GM18858 (cell line): ENCODE measurements around the gene PTPRM.
"Not testable (repeated sequence)": the region's sequence is repeated elsewhere in the genome, so short reads cannot be mapped to it uniquely, and the experiment has no call there.

ENCODE experiments used
- ATAC-seq: cut with Tn5 transposase; IDR thresholded peaks from one replicate; pipeline ENCODE4 v1.9.1; 2021; ENCODE audit not compliant: unreplicated experiment

The PTPRM gene

DNA sequence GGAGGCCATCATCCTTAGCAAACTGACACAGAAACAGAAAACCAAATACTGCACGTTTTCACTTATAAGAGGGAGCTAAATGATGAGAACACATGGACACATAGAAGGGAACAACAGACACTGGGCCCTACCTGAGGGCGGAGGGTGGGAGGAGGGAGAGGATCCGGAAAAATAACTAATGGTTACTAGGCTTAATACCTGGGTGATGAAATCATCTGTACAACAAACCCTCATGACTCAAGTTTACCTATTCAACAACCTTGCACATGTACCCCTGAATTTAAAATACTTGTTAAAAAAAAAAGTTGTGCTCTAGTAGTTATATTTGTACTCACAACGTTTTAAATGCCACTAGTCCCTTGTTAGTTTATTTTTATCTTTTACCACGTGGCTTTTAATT is 879.8 kb downstream of the PTPRM start:
- ATAC-seq, result not testable (repeated sequence)

GRCh38 chr18:8448130-8448529 is 881.0 kb downstream of the PTPRM start:
- ATAC-seq, result no peak

GRCh38 chr18:8450013-8450412 is 882.9 kb downstream of the PTPRM start:
- no peak for ATAC-seq

DNA sequence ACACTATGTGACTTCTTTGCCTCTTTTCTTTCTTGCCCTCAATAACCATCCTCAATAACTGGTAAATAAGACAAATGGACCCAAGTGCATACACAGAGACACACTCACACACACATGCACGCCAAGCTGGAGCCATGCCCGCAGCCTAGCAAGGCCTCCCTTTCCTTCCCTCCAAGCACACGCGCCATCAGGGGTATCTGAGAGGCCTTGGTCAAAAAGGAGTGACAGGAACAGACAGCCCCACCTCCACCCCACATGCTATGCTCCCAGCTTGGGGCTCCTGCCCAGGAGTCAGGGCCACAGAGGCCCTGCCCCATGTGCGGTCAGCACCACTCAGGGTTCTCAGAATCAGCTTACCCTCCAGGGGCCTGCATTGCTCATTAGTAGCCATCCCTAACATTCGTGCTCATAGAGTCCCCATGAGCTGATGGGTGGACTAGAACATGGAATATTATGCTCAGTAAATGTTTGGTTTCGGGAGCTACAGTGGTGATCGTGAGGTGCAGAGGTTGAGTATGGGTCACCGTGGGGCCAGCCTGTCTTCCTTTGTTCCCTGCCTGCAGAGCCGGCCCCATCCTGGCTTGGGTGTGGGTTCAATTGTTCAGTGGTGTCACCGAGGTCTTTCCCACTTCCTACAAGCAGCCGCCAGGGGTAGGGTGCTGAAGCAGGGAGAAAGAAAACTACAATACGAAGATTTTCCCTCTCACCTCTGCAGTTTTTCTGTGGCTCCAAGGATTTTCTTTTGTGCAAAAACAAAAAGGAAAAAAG is 884.0 kb downstream of the PTPRM start:
- no peak for ATAC-seq

DNA sequence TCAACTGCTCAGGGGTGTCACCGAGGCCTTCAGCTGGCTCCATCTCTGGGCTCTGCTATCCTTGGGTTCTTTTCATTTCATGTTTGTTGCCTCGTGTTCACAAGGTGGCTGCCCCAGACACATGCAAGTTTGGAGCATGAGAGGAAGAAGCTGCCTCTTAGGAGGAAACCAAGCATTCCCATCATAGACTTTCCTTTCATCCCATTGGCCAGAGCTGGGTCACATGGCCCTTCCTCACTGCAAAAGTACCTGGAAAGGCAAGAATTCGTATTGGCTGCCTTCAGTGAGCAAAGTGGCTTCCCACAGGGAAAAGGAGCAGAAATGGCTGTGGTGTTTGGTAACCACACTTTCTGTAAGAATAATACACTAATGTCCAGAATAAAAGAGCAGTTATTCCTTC is 886.4 kb downstream of the PTPRM start:
- ATAC-seq, result no peak

- no peak for ATAC-seq
Measured at GRCh38 chr18:8454136-8454535, 887.0 kb downstream of the PTPRM start.

DNA sequence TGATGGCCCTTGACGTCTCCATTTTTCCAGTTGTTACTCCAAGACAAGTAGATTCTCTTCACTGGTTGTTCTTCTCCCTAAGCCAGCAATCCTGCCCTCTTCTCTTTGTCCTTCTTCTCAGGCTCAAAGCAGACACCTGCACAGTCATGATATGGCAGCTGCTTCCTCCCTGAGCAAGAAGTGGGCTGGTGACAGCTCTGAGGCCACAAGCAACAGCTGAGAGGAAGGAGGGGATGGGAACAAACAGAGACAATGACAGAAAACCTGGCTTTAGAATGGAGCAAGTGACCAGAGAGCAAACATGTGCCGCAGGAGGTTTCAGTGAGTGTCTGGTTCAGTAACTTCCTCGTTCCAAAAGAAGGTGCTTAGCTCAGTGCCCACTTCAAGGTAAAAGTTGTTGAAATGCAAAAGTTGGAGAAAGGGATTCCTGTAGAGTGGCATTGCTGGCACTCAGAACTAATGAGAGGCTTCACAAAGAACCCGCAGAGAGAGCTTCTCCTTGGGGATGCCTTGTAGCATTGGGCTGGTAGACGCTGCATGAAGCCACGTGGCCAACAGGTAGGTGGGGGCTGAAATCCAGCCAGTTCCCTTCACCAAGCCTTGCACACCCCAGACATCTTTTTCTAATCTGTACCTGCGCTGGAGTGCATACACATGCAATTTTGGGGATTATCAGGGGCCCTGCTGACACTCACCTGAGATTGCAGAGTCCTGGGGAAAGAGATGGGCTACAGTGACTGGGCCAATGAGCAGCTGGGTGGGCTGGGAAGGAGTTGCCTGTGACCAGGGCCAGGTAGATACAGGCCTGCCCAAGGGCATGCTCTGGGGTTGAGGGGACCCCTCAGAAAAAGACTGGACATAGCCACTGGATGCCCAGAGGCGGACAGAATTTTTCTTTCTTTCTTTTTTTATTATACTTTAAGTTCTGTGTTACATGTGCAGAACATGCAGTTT is 888.8 kb downstream of the PTPRM start:
- ATAC-seq, result no peak
